SK-N-SH treated with all-trans-retinoic acid at 6 μM for 48 hours (cell line): Measurements from ENCODE around the gene PPP3CA.
A peak's percentile ranks its signal among the peaks of the same experiment; 100 is the strongest.

Source experiments
- ATAC-seq: fragments of 200-7000 bp; cut with Tn5 transposase; 3 replicates; pipeline ENCODE4 v1.9.1; 2020; ENCODE audit warnings: mild to moderate bottlenecking, moderate library complexity
- ARNTL ChIP-seq: fragments of 450-650 bp; formaldehyde crosslinking; IDR thresholded peaks from 2 replicates; pipeline ENCODE4 v1.5.0; 2020; ENCODE audit warnings: low read depth, mild to moderate bottlenecking, moderate library complexity, borderline replicate concordance
- CSDC2 ChIP-seq: fragments of 250-450 bp; sonication (Bioruptor Pico); IDR thresholded peaks from 2 replicates; pipeline ENCODE4 v1.5.0; 2020; ENCODE audit warnings: mild to moderate bottlenecking, moderate library complexity
- ESRRG ChIP-seq: fragments of 250-450 bp; sonication (Bioruptor Pico); IDR thresholded peaks from 2 replicates; pipeline ENCODE4 v1.6.1; 2021; ENCODE audit warnings: mild to moderate bottlenecking
- GLIS3 ChIP-seq: fragments of 250-450 bp; sonication (Bioruptor Pico); IDR thresholded peaks from 2 replicates; pipeline ENCODE4 v1.5.0; 2020; ENCODE audit warnings: mild to moderate bottlenecking, moderate library complexity
- ISL1 ChIP-seq: fragments of 250-450 bp; sonication (Bioruptor Pico); IDR thresholded peaks from 2 replicates; pipeline ENCODE4 v2.1.2; 2022; ENCODE audit warnings: mild to moderate bottlenecking, moderate library complexity
- OSR1 ChIP-seq: fragments of 250-450 bp; sonication (Bioruptor Pico); IDR thresholded peaks from 2 replicates; pipeline ENCODE4 v1.8.0; 2022; ENCODE audit warnings: moderate library complexity, mild to moderate bottlenecking, inconsistent platforms
- PPARA ChIP-seq: fragments of 250-450 bp; sonication (Bioruptor Pico); IDR thresholded peaks from 2 replicates; pipeline ENCODE4 v1.5.0; 2020; ENCODE audit warnings: mild to moderate bottlenecking, borderline replicate concordance
- RARB ChIP-seq: fragments of 250-450 bp; sonication (Bioruptor Pico); IDR thresholded peaks from 2 replicates; pipeline ENCODE4 v1.8.0; 2021; ENCODE audit warnings: mild to moderate bottlenecking, moderate library complexity
- SNAI2 ChIP-seq: fragments of 250-450 bp; sonication (Bioruptor Pico); IDR thresholded peaks from 2 replicates; pipeline ENCODE4 v1.5.0; 2020; ENCODE audit warnings: mild to moderate bottlenecking, moderate library complexity
- TCF4 ChIP-seq: fragments of 250-450 bp; sonication (Bioruptor Pico); IDR thresholded peaks from 2 replicates; pipeline ENCODE4 v1.8.0; 2021; ENCODE audit warnings: mild to moderate bottlenecking, moderate library complexity, borderline replicate concordance
- TOX ChIP-seq: fragments of 250-450 bp; sonication (Bioruptor Pico); IDR thresholded peaks from 2 replicates; pipeline ENCODE4 v1.8.0; 2021; ENCODE audit warnings: mild to moderate bottlenecking, moderate library complexity, borderline replicate concordance
- ZC3H10 ChIP-seq: fragments of 250-450 bp; sonication (Bioruptor Pico); IDR thresholded peaks from 2 replicates; pipeline ENCODE4 v1.5.1; 2021; ENCODE audit warnings: mild to moderate bottlenecking, moderate library complexity
- ZFP3 ChIP-seq: fragments of 250-450 bp; sonication (Bioruptor Pico); IDR thresholded peaks from 2 replicates; pipeline ENCODE4 v1.5.0; 2020; ENCODE audit warnings: mild to moderate bottlenecking, moderate library complexity
- ZFP30 ChIP-seq: fragments of 450-650 bp; formaldehyde crosslinking; IDR thresholded peaks from 2 replicates; pipeline ENCODE4 v1.5.0; 2022; ENCODE audit warnings: mild to moderate bottlenecking, moderate library complexity
- ZNF565 ChIP-seq: fragments of 450-650 bp; formaldehyde crosslinking; conservative IDR thresholded peaks from 2 replicates; pipeline ENCODE4 v1.5.0; 2020; ENCODE audit warnings: low read depth, mild to moderate bottlenecking, moderate library complexity
- ZNF70 ChIP-seq: fragments of 450-650 bp; formaldehyde crosslinking; IDR thresholded peaks from 2 replicates; pipeline ENCODE4 v1.5.0; 2020; ENCODE audit warnings: mild to moderate bottlenecking, moderate library complexity
- ZNF8 ChIP-seq: fragments of 450-650 bp; formaldehyde crosslinking; IDR thresholded peaks from 2 replicates; pipeline ENCODE4 v1.5.0; 2020; ENCODE audit warnings: mild to moderate bottlenecking, moderate library complexity
- TF ChIP-seq, protein P1 (sequence below): fragments of 250-450 bp; sonication (Bioruptor Pico); IDR thresholded peaks from 2 replicates; pipeline ENCODE4 v1.5.1; 2020; ENCODE audit warnings: low read depth, mild to moderate bottlenecking, moderate library complexity
- TF ChIP-seq, protein P2 (sequence below): fragments of 250-450 bp; sonication (Bioruptor Pico); IDR thresholded peaks from 2 replicates; pipeline ENCODE4 v1.8.0; 2021; ENCODE audit warnings: low read depth, mild to moderate bottlenecking, moderate library complexity, borderline replicate concordance
- TF ChIP-seq, protein P3 (sequence below): fragments of 250-450 bp; sonication (Bioruptor Pico); IDR thresholded peaks from 2 replicates; pipeline ENCODE4 v1.5.0; 2020; ENCODE audit warnings: mild to moderate bottlenecking, moderate library complexity
- TF ChIP-seq, protein P4 (sequence below): fragments of 250-450 bp; sonication (Bioruptor Pico); IDR thresholded peaks from 2 replicates; pipeline ENCODE4 v1.5.1; 2021; ENCODE audit warnings: mild to moderate bottlenecking, moderate library complexity

The PPP3CA gene

DNA sequence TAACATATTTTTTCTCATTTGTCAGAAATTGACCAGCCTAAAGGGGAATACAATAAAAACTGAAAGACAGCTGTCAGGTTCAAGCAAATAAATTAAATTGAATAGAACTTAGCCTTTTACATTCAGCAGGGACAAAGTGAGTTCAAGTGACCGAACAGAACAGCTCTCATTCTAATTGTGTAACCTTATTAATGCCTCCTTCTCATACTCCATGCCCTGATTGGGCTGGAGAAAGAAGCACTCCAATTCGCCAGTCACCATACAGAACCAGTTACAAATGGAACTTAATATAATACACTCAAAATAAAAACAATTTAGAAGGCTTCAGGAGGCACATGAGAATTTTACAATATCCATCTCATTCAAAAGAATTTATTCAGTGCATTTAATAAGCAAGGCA lies 8.0 kb downstream of the PPP3CA start (continued):
- TF ChIP-seq, protein P1, sequence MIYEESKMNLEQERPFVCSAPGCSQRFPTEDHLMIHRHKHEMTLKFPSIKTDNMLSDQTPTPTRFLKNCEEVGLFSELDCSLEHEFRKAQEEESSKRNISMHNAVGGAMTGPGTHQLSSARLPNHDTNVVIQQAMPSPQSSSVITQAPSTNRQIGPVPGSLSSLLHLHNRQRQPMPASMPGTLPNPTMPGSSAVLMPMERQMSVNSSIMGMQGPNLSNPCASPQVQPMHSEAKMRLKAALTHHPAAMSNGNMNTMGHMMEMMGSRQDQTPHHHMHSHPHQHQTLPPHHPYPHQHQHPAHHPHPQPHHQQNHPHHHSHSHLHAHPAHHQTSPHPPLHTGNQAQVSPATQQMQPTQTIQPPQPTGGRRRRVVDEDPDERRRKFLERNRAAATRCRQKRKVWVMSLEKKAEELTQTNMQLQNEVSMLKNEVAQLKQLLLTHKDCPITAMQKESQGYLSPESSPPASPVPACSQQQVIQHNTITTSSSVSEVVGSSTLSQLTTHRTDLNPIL, result no peak
- TF ChIP-seq TOX (CRISPR knock-in tag) (no peak), PPARA (CRISPR knock-in tag) (no peak), SNAI2 (CRISPR knock-in tag) (no peak)
- TF ChIP-seq, protein P2, sequence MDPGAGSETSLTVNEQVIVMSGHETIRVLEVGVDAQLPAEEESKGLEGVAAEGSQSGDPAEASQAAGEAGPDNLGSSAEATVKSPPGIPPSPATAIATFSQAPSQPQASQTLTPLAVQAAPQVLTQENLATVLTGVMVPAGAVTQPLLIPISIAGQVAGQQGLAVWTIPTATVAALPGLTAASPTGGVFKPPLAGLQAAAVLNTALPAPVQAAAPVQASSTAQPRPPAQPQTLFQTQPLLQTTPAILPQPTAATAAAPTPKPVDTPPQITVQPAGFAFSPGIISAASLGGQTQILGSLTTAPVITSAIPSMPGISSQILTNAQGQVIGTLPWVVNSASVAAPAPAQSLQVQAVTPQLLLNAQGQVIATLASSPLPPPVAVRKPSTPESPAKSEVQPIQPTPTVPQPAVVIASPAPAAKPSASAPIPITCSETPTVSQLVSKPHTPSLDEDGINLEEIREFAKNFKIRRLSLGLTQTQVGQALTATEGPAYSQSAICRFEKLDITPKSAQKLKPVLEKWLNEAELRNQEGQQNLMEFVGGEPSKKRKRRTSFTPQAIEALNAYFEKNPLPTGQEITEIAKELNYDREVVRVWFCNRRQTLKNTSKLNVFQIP, result no peak

DNA sequence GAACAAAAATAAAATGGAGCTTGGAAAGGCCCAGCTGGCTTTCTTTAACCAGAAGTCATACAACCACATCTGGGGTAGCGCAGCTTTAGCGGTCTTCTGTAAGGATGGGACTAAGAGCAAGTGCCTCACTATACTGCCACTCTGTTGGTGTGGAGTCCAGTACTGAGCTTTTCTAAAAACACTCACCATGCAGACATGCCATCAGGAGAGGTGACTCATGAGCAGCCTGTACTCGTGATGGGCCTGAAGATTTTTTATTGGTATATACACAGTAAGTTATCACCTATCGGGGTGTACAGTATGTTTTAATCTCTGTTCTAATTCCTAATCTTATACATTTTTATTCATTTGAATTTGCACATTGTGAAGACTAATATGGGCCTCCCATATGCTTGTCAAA lies 9.6 kb downstream of the PPP3CA start:
- peak; percentile 82 for ATAC-seq
- TF ChIP-seq ZFP30 (CRISPR knock-in tag) (no peak), RARB (CRISPR knock-in tag) (no peak), PPARA (CRISPR knock-in tag) (no peak), ZNF70 (CRISPR knock-in tag) (no peak), ISL1 (CRISPR knock-in tag) (no peak), SNAI2 (CRISPR knock-in tag) (no peak), CSDC2 (CRISPR knock-in tag) (no peak), ARNTL (CRISPR knock-in tag) (no peak), GLIS3 (CRISPR knock-in tag) (no peak), ZFP3 (CRISPR knock-in tag) (no peak), ZNF8 (CRISPR knock-in tag) (no peak), ZNF565 (CRISPR knock-in tag) (no peak), OSR1 (CRISPR knock-in tag) (no peak), TOX (CRISPR knock-in tag) (no peak), ESRRG (no peak)
- TF ChIP-seq, protein P1, result no peak
- TF ChIP-seq, protein P2, result no peak
- TF ChIP-seq, protein P3, sequence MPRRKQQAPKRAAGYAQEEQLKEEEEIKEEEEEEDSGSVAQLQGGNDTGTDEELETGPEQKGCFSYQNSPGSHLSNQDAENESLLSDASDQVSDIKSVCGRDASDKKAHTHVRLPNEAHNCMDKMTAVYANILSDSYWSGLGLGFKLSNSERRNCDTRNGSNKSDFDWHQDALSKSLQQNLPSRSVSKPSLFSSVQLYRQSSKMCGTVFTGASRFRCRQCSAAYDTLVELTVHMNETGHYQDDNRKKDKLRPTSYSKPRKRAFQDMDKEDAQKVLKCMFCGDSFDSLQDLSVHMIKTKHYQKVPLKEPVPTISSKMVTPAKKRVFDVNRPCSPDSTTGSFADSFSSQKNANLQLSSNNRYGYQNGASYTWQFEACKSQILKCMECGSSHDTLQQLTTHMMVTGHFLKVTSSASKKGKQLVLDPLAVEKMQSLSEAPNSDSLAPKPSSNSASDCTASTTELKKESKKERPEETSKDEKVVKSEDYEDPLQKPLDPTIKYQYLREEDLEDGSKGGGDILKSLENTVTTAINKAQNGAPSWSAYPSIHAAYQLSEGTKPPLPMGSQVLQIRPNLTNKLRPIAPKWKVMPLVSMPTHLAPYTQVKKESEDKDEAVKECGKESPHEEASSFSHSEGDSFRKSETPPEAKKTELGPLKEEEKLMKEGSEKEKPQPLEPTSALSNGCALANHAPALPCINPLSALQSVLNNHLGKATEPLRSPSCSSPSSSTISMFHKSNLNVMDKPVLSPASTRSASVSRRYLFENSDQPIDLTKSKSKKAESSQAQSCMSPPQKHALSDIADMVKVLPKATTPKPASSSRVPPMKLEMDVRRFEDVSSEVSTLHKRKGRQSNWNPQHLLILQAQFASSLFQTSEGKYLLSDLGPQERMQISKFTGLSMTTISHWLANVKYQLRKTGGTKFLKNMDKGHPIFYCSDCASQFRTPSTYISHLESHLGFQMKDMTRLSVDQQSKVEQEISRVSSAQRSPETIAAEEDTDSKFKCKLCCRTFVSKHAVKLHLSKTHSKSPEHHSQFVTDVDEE (CRISPR knock-in tag), result no peak

DNA sequence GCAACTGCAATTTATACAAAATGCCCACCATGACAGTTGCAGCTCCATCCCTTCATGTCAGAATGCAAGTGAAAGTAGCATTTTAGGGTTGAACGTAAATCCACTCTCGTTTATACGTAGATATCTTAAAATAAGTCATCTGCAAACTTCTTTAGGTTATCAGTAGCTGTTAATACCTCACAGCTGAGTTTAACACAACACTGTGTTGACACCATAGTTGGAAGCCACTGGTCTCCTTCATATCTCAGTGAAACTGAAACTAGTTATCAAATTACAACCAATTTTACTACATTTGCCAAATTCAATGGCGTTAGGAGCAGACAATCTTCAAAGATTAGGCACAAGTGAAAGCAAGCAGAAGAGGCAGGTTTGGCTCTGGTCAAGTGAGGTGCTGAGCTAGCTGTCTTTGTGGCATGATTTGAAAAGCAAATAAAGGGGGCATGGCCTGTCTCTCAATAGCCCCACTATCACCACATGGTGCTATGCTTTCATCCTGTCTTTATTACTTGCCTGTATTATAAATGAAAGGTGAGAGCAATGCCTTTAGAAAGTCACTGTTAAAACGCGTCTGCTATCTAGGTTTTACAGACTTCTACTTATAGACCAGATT lies 12.3 kb downstream of the PPP3CA start:
- no peak for ATAC-seq
- TF ChIP-seq ESRRG, result no peak
- TF ChIP-seq ISL1 (CRISPR knock-in tag), result no peak
- no peak for TF ChIP-seq ZNF565 (CRISPR knock-in tag)
- no peak for TF ChIP-seq TCF4 (CRISPR knock-in tag)
- TF ChIP-seq, protein P3 (CRISPR knock-in tag), result no peak
- no peak for TF ChIP-seq ZNF70 (CRISPR knock-in tag)
- TF ChIP-seq, protein P4, sequence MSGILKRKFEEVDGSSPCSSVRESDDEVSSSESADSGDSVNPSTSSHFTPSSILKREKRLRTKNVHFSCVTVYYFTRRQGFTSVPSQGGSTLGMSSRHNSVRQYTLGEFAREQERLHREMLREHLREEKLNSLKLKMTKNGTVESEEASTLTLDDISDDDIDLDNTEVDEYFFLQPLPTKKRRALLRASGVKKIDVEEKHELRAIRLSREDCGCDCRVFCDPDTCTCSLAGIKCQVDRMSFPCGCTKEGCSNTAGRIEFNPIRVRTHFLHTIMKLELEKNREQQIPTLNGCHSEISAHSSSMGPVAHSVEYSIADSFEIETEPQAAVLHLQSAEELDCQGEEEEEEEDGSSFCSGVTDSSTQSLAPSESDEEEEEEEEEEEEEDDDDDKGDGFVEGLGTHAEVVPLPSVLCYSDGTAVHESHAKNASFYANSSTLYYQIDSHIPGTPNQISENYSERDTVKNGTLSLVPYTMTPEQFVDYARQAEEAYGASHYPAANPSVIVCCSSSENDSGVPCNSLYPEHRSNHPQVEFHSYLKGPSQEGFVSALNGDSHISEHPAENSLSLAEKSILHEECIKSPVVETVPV (CRISPR knock-in tag), result no peak
- no peak for TF ChIP-seq GLIS3 (CRISPR knock-in tag)
- no peak for TF ChIP-seq ZC3H10 (CRISPR knock-in tag)
- TF ChIP-seq PPARA (CRISPR knock-in tag), result no peak
- TF ChIP-seq TOX (CRISPR knock-in tag), result no peak
- TF ChIP-seq ARNTL (CRISPR knock-in tag), result no peak
- TF ChIP-seq ZFP30 (CRISPR knock-in tag), result no peak
- TF ChIP-seq, protein P1, result no peak
